ENCODE data around the gene SUPV3L1.

- TF ChIP-seq CTCF (IDR thresholded peaks at IDR 0.05) (no peak), POLR2A (IDR thresholded peaks at IDR 0.05) (no peak)
These were observed 19.2 kb upstream of the SUPV3L1 start for GRCh38 chr10:69160809-69161241.
